H9 (cell line): Measurements from ENCODE around the gene KLK10. TPM values are rescaled to one million over a fixed set of nuclear protein-coding genes. Genes with fewer than 3 reads are reported as not detected.

Source experiments
- DNase-seq: peaks from one replicate; pipeline ENCODE4 v3.0.0-alpha.2; 2017
- H2AFZ ChIP-seq: one replicate; pipeline ENCODE4 v1.6.1; 2013; ENCODE audit warnings: mild to moderate bottlenecking, low read length, control low read depth, moderate library complexity
- H2AK5ac ChIP-seq: 2 replicates; pipeline ENCODE4 v1.6.1; 2013; ENCODE audit warnings: low read length, control low read depth, mixed read lengths; ENCODE audit not compliant: insufficient read length
- H2BK120ac ChIP-seq: one replicate; pipeline ENCODE4 v1.6.1; 2013; ENCODE audit warnings: low read depth, mild to moderate bottlenecking, low read length, control low read depth, inconsistent platforms; ENCODE audit not compliant: poor library complexity, severe bottlenecking
- H2BK12ac ChIP-seq: 2 replicates; pipeline ENCODE4 v1.6.1; 2013; ENCODE audit warnings: low read length, control low read depth, mixed read lengths, low read depth; ENCODE audit not compliant: insufficient read length
- H2BK15ac ChIP-seq: 2 replicates; pipeline ENCODE4 v1.6.1; 2013; ENCODE audit warnings: low read depth, low read length, control low read depth
- H2BK20ac ChIP-seq: one replicate; pipeline ENCODE4 v1.6.1; 2013; ENCODE audit warnings: low read depth, mild to moderate bottlenecking, low read length, control low read depth, inconsistent platforms; ENCODE audit not compliant: poor library complexity, severe bottlenecking
- H2BK5ac ChIP-seq: 2 replicates; pipeline ENCODE4 v1.6.1; 2013; ENCODE audit warnings: low read length, control low read depth, mixed read lengths; ENCODE audit not compliant: insufficient read length
- H3K14ac ChIP-seq: 2 replicates; pipeline ENCODE4 v1.6.1; 2013; ENCODE audit warnings: low read length, control low read depth; ENCODE audit not compliant: insufficient read depth
- H3K18ac ChIP-seq: 2 replicates; pipeline ENCODE4 v1.6.1; 2013; ENCODE audit warnings: low read depth, mild to moderate bottlenecking, mixed read lengths, low read length, control low read depth; ENCODE audit not compliant: insufficient read length
- H3K23ac ChIP-seq: 2 replicates; pipeline ENCODE4 v1.6.1; 2013; ENCODE audit warnings: low read length, control low read depth, mixed read lengths, low read depth; ENCODE audit not compliant: insufficient read length
- H3K23me2 ChIP-seq: 2 replicates; pipeline ENCODE4 v1.6.1; 2013; ENCODE audit warnings: low read depth, mild to moderate bottlenecking, mixed read lengths, low read length, control low read depth; ENCODE audit not compliant: insufficient read length, poor library complexity, severe bottlenecking
- H3K27ac ChIP-seq: 2 replicates; pipeline ENCODE4 v1.5.1; 2013; ENCODE audit warnings: low read length, control low read depth, mixed read lengths, low read depth; ENCODE audit not compliant: insufficient read length
- H3K27me3 ChIP-seq: 2 replicates; pipeline ENCODE4 v1.6.1; 2013; ENCODE audit warnings: low read length, control low read depth, inconsistent platforms; ENCODE audit not compliant: insufficient read depth
- H3K4ac ChIP-seq: 2 replicates; pipeline ENCODE4 v1.6.1; 2013; ENCODE audit warnings: low read depth, mild to moderate bottlenecking, control low read depth, inconsistent platforms, low read length, moderate library complexity
- H3K4me1 ChIP-seq: 2 replicates; pipeline ENCODE4 v1.6.1; 2013; ENCODE audit warnings: low read length, control low read depth, inconsistent platforms; ENCODE audit not compliant: insufficient read depth
- H3K4me2 ChIP-seq: 2 replicates; pipeline ENCODE4 v1.6.1; 2013; ENCODE audit warnings: low read length, control low read depth, mixed read lengths; ENCODE audit not compliant: insufficient read length, insufficient read depth
- H3K56ac ChIP-seq: 2 replicates; pipeline ENCODE4 v1.6.1; 2013; ENCODE audit warnings: low read depth, mild to moderate bottlenecking, mixed read lengths, low read length, control low read depth; ENCODE audit not compliant: insufficient read length
- H3K79me1 ChIP-seq: 2 replicates; pipeline ENCODE4 v1.6.1; 2013; ENCODE audit warnings: low read depth, mild to moderate bottlenecking, moderate library complexity, low read length, control low read depth, inconsistent platforms; ENCODE audit not compliant: insufficient read depth, poor library complexity, severe bottlenecking
- H3K79me2 ChIP-seq: 2 replicates; pipeline ENCODE4 v1.6.1; 2013; ENCODE audit warnings: low read length, control low read depth, inconsistent platforms; ENCODE audit not compliant: insufficient read depth
- H3K9ac ChIP-seq: 2 replicates; pipeline ENCODE4 v1.6.1; 2013; ENCODE audit warnings: low read length, control low read depth, mixed read lengths; ENCODE audit not compliant: insufficient read length; ENCODE audit errors: extremely low read depth
- H3K9me3 ChIP-seq: one replicate; pipeline ENCODE4 v1.6.1; 2013; ENCODE audit warnings: low read depth, low read length, inconsistent platforms; ENCODE audit not compliant: control insufficient read depth
- H3T11ph ChIP-seq: one replicate; pipeline ENCODE4 v1.6.1; 2013; ENCODE audit warnings: mild to moderate bottlenecking, low read length, control low read depth, inconsistent platforms
- H4K20me1 ChIP-seq: one replicate; pipeline ENCODE4 v1.6.1; 2013; ENCODE audit not compliant: control insufficient read depth, insufficient read length, insufficient read depth
- H4K5ac ChIP-seq: 2 replicates; pipeline ENCODE4 v1.6.1; 2013; ENCODE audit warnings: low read depth, mild to moderate bottlenecking, mixed read lengths, low read length, control low read depth; ENCODE audit not compliant: insufficient read length
- H4K8ac ChIP-seq: replicated peaks from 2 replicates; pipeline ENCODE4 v1.6.1; 2013; ENCODE audit warnings: low read length, control low read depth, mixed read lengths, low read depth; ENCODE audit not compliant: insufficient read length
- H4K91ac ChIP-seq: 2 replicates; pipeline ENCODE4 v1.6.1; 2013; ENCODE audit warnings: low read depth, mild to moderate bottlenecking, moderate library complexity, mixed read lengths, low read length, control low read depth; ENCODE audit not compliant: insufficient read length
- H3K27ac Mint-ChIP-seq, 3 experiments: 2 replicates in 2 of 3; 3 replicates in 1 of 3; pipeline ENCODE4 v1.8.0; 2020 to 2021; ENCODE audit warnings: mixed read lengths in 3 of 3, mild to moderate bottlenecking in 1 of 3, moderate library complexity in 1 of 3
- H3K27me3 Mint-ChIP-seq: 2 replicates; pipeline ENCODE4 v1.8.0; 2021; ENCODE audit warnings: low read depth, mild to moderate bottlenecking, moderate library complexity, mixed read lengths
- H3K36me3 Mint-ChIP-seq, 3 experiments: 2 replicates in 2 of 3; 3 replicates in 1 of 3; pipeline ENCODE4 v1.8.0; 2020 to 2021; ENCODE audit warnings: low read depth in 3 of 3, mixed read lengths in 3 of 3; ENCODE audit not compliant: insufficient read depth in 1 of 3
- H3K4me1 Mint-ChIP-seq, 2 experiments: 2 replicates each; pipeline ENCODE4 v1.8.0; 2020; ENCODE audit warnings: mixed read lengths in 2 of 2
- H3K4me3 Mint-ChIP-seq, 2 experiments: 2 replicates in 1 of 2; 3 replicates in 1 of 2; pipeline ENCODE4 v1.8.0; 2020 to 2021; ENCODE audit warnings: mild to moderate bottlenecking in 2 of 2, mixed read lengths in 2 of 2, moderate library complexity in 1 of 2
- H3K9me3 Mint-ChIP-seq, 2 experiments: 2 replicates in 1 of 2; 3 replicates in 1 of 2; pipeline ENCODE4 v1.8.0; 2020; ENCODE audit warnings: mild to moderate bottlenecking in 2 of 2, mixed read lengths in 2 of 2, moderate library complexity in 1 of 2
- WGBS: extraction: QIAGEN DNeasy Blood & Tissue Kit; methylation state at CpG from one replicate; pipeline ENCODE4 v1.1.7; 2013; ENCODE audit warnings: missing lambda C conversion rate, low lambda C conversion rate, mixed read lengths; ENCODE audit not compliant: insufficient read length; ENCODE audit errors: extremely low coverage; 5-methylcytosine and 5-hydroxymethylcytosine counted together
- total RNA-seq: library from RNA; stranded (reverse); gene quantifications from 2 replicates; pipeline ENCODE4 v1.2.1, GENCODE V29; 2021
- TF ChIP-seq, protein P1 (sequence below): fragments of 200-600 bp; sonication (generic); conservative IDR thresholded peaks from 3 replicates; pipeline ENCODE4 v1.8.0; 2021; ENCODE audit warnings: antibody characterized with exemption, mild to moderate bottlenecking

KLK10 gene
- total RNA-seq, 1 experiment from 2014 or later, result 1.3 TPM

DNA sequence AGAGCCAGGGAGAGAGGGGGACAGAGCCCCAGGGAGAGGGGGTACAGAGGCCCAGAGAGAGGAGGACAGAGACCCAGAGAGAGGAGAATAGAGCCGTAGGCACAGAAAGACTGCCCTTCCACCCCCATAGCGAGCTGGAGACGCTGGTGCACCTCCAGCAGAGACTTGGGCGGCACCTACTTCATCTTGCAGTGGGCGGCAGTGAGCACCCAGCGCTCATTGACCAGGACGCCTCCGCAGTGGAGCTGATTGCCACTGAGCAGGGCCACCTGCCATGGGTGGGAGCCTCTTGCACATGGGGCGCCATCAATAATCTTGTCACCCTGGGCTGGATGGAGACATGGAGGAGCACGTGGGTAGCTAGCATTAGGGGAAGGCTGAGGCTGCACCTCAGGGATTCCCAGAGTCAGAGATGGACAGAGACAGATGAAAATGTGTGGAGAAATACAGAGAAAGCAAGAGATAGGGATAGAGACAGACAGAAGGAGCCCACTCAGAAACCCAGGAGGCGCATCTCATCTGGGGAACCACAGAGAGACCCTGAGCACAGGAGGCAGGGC lies 37.8 kb downstream of the KLK10 start:
- no peak overlapping the region for H4K91ac ChIP-seq
- no peak overlapping the region for H3T11ph ChIP-seq
- H2AK5ac ChIP-seq, result no peak overlapping the region
- no peak overlapping the region for H2BK5ac ChIP-seq
- no peak overlapping the region for H3K18ac ChIP-seq
- no peak overlapping the region for H3K14ac ChIP-seq
- H3K4me1 ChIP-seq, result peaks cover 6% of the 10 kb centered on the region; the same call in 1 of the 2 replicates
- no peak overlapping the region for H3K4me3 Mint-ChIP-seq
- H3K27ac Mint-ChIP-seq, result peak overlapping the region in 1 of 3 experiments; percentile 37; a peak in 1 of 7 replicates
- peaks cover 25% of the 10 kb centered on the region for H3K27me3 Mint-ChIP-seq
- TF ChIP-seq, protein P1, sequence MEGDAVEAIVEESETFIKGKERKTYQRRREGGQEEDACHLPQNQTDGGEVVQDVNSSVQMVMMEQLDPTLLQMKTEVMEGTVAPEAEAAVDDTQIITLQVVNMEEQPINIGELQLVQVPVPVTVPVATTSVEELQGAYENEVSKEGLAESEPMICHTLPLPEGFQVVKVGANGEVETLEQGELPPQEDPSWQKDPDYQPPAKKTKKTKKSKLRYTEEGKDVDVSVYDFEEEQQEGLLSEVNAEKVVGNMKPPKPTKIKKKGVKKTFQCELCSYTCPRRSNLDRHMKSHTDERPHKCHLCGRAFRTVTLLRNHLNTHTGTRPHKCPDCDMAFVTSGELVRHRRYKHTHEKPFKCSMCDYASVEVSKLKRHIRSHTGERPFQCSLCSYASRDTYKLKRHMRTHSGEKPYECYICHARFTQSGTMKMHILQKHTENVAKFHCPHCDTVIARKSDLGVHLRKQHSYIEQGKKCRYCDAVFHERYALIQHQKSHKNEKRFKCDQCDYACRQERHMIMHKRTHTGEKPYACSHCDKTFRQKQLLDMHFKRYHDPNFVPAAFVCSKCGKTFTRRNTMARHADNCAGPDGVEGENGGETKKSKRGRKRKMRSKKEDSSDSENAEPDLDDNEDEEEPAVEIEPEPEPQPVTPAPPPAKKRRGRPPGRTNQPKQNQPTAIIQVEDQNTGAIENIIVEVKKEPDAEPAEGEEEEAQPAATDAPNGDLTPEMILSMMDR, result no peak
- DNase-seq, result no peak
- H3K56ac ChIP-seq, result no peak overlapping the region
- H3K27me3 ChIP-seq, result no peaks in the 10 kb centered on the region
- H4K20me1 ChIP-seq, result no peaks in the 10 kb centered on the region
- no peaks in the 10 kb centered on the region for H3K79me2 ChIP-seq
- H3K4ac ChIP-seq, result no peak overlapping the region
- no peak overlapping the region for H3K23ac ChIP-seq
- no peak overlapping the region for H4K8ac ChIP-seq
- no peak overlapping the region for H2BK12ac ChIP-seq
- no peaks in the 10 kb centered on the region for H3K23me2 ChIP-seq
- no peaks in the 10 kb centered on the region for H3K9me3 ChIP-seq
- H3K79me1 ChIP-seq, result no peaks in the 10 kb centered on the region
- no peak overlapping the region for H4K5ac ChIP-seq
- H3K9me3 Mint-ChIP-seq, result no peaks in the 10 kb centered on the region
- H3K4me2 ChIP-seq, result no peak overlapping the region
- no peak overlapping the region for H2AFZ ChIP-seq
- no peak overlapping the region for H2BK20ac ChIP-seq
- no peak overlapping the region for H3K9ac ChIP-seq
- no peaks in the 10 kb centered on the region for H3K36me3 Mint-ChIP-seq
- no peak overlapping the region for H2BK15ac ChIP-seq
- no CpG with 5 or more reads among the region's 11 CpGs for WGBS
- peaks cover 31 to 42% of the 10 kb centered on the region in 2 experiments for H3K4me1 Mint-ChIP-seq
- no peak overlapping the region for H2BK120ac ChIP-seq
- no peak overlapping the region for H3K27ac ChIP-seq
